ENCODE data around the gene TM9SF1.

Gene TM9SF1

GRCh38 chr14:24178399-24179178 is 16.7 kb downstream of the TM9SF1 start:
- no peak for FAIRE-seq

DNA sequence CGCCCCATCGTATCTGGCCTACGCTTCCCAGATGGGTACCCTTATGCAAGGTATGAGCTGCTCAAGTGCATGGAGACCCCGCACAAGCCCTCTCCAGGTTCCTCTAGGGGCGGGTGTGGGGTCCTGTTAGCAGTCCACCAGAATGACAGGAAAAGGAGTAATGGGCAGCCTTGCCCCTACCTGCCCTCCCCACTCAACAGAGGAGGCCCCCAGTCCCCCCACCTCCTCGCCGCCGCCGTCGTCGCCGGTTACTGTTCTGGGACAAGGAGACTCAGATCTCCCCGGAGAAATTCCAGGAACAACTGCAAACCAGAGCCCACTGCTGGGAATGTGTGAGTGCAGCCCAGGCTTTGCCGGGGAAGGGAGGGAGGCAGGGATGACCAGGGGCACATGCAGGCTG is 17.4 kb downstream of the TM9SF1 start:
- no peak for FAIRE-seq

DNA sequence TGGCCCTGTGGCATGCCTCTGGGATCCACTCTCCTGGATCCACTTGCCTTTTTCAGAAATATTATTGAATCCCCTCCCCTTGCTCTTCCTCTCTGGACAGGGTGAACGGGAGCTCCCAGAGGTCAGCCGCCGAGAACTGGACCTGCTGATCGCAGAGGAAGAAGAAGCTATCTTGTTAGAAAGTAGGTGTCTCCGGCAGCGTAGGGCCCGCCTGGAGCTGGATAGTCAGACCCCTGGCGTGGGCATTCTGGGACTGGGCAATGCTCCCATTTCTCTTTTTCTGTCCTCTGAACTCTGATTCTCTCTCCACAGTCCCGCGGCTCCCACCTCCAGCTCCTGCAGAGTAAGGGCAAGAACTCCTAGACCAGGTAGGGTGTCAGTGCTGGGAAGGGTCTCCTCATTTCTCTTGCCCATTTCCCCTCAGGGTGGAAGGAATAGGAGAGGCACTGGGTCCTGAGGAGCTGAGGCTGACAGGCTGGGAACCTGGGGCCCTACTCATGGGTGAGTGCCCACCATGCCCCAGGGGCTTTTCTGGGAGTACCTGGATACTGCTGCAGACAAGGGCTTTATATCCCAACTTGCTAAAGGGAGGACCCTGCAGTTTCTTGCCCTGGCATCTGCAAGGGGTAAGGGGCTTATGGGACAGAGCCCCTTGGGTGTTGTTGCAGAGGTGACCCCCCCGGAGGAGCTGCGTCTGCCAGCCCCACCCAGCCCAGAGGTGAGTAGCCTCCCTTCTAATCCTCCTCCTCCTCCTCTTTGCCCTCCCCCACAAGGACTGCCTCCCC is 18.0 kb downstream of the TM9SF1 start:
- FAIRE-seq = no peak

- FAIRE-seq = no peak
Observed at GRCh38 chr14:24176599-24176998, 18.6 kb downstream of the TM9SF1 start.

GRCh38 chr14:24172871-24173281 is 22.4 kb downstream of the TM9SF1 start:
- FAIRE-seq = no peak

DNA sequence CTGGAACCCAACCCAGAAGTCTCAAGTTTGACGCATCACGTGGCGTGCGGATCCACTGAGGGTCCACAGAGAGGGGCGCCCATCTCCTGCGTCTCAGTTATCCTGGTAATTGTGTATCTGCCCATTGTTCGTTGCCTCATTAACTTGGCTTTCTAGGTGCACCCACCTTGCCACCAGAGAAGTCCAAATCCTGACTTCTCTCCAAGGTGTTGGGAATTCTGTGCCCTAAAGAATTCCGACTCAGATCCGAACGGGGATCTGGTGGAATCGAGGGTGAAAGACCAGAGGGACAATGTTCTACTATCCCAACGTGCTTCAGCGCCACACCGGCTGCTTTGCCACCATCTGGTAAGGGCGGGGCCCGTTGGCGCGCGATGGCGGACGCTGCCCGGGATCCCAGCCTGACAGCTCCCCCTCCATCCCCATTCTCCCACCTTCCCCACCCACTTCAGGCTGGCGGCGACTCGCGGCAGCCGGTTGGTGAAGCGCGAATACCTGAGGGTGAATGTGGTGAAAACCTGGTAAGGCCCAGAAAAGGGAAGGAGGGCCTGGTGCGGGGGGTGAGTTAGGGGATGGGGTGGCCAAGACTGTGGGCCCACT is 22.9 kb downstream of the TM9SF1 start:
- FAIRE-seq = no peak

DNA sequence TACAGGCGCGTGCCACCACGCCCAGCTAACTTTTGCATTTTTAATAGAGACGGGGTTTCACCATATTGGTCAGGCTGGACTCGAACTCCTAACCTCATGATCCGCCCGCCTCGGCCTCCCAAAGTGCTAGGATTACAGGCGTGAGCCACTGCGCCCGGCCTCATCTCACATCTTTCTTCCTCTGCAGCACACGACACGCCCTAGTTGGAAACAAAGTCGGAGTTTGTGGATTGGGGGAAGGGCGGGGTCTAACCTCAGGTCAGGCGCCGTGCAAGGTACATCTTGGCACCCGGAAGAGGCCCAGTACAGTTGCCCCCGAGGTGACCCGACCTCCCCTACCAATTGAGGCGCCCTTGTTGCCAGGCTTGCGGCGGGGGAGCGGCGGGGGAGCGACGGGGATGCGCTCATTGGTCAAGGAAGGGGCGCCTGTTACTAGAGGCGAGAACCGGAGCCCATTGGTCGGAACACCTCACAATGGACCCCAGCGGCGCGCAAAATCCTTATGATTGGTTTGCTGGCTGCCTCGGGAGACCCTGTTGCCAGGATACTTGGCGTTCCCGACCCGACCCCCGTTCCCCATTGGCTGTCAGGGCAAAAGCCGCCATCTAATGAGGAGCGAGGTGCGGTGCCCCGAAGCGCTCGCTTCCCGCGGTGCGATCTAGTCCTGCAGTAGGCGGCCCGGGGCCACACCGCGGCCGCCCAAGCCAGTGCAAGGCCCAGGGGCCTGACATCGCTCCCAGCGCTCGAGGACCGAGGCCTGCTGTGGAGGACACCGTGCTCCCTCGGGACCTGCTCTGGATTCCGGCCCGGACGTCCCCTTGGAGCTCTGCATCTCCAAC is 23.6 kb downstream of the TM9SF1 start, which contains the start of gene REC8:
TSS of gene REC8 (plus strand) at position 659 of the 839 bp plus-strand sequence. CDS start 473 bp downstream, outside the sequence.
- peak; percentile 38 for FAIRE-seq

GRCh38 chr14:24167469-24168114 is 27.6 kb downstream of the TM9SF1 start:
- no peak for FAIRE-seq

DNA sequence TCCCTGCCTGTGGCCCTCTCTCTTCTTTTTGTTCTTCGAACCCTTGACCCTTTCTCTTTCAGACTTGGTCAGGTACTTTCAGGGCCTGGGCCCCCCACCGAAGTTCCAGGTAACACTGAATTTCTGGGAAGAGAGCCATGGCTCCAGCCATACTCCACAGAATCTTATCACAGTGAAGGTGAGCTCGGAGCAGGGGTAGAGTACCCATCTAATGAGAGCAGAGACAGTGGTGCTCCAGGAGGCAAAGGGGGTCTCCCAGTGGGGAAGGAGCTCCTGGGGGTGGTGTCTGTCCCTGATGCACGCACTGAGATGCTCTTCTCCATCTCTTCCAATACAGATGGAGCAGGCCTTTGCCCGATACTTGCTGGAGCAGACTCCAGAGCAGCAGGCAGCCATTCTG is 29.5 kb downstream of the TM9SF1 start:
- no peak for FAIRE-seq

- no peak for FAIRE-seq
Observed at GRCh38 chr14:24164518-24164991, 30.7 kb downstream of the TM9SF1 start.

- FAIRE-seq = no peak
Observed at GRCh38 chr14:24162093-24162492, 33.1 kb downstream of the TM9SF1 start.

- FAIRE-seq = no peak
Observed at GRCh38 chr14:24160850-24161804, 34.1 kb downstream of the TM9SF1 start, which contains the start of gene IRF9. TSS of gene IRF9 (plus strand) at chr14:24161265. CDS start at chr14:24162145, 880 bp downstream.

DNA sequence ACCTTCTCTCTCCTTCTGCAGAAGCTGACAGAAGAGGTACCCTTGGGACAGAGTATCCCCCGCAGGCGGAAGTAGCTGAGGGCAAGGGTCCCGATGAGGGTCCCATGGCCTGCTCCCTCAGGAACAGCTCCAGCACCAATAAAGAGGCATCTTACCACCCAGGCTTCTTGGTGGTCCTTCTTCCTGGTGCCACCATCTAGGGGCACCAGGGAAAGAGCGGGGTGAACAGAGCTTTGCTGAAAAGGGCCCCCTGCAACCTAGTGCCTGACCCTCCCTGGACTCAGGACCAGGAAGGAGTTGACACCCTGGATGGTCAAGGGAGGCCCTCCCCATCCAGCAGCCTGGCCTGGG is 34.8 kb downstream of the TM9SF1 start:
- no peak for FAIRE-seq

GRCh38 chr14:24159777-24160498 is 35.3 kb downstream of the TM9SF1 start:
- FAIRE-seq = no peak

GRCh38 chr14:24157331-24157730 is 37.9 kb downstream of the TM9SF1 start:
- FAIRE-seq = no peak

- FAIRE-seq = no peak
Observed at GRCh38 chr14:24156840-24157239, 38.4 kb downstream of the TM9SF1 start.

DNA sequence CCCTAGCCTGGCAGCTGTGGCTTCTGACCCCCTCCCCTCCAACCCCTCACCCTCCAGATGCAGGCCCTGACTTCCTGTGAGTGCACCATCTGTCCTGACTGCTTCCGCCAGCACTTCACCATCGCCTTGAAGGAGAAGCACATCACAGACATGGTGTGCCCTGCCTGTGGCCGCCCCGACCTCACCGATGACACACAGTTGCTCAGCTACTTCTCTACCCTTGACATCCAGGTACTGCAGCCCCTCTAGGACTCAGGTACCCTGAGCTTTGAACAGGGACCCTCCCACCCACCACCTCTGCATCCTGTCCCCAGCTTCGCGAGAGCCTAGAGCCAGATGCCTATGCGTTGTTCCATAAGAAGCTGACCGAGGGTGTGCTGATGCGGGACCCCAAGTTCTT is 40.1 kb downstream of the TM9SF1 start:
- FAIRE-seq = no peak

- FAIRE-seq = no peak
Observed at GRCh38 chr14:24151404-24152080, 43.7 kb downstream of the TM9SF1 start.

- no peak for FAIRE-seq
Observed at GRCh38 chr14:24150993-24151392, 44.2 kb downstream of the TM9SF1 start.

GRCh38 chr14:24150567-24150966 is 44.7 kb downstream of the TM9SF1 start:
- no peak for FAIRE-seq

Data from islet of Langerhans (tissue), 1 donor.